Subcutaneous adipose tissue (tissue), 4 donors: ENCODE measurements around the gene BLTP3A. TPM values are rescaled to one million over a fixed set of nuclear protein-coding genes. Genes with fewer than 3 reads are reported as not detected.

Source experiments
- total RNA-seq, 4 donors: library from RNA; depleted of rRNA; stranded (reverse); fragments of >200 nt; gene quantifications; one replicate each; pipeline ENCODE4 v1.1.0, GENCODE V29; 2016
- TF ChIP-seq, protein P1 (sequence below): fragments of 450-650 bp; IDR thresholded peaks from one replicate; pipeline ENCODE4 v1.5.1; 2016; ENCODE audit warnings: low read depth, mild to moderate bottlenecking, control low read depth, antibody characterized with exemption, moderate library complexity

BLTP3A gene
- total RNA-seq, 4 donors from 2014 or later, result 12.1 to 21.7 (median 17.5) TPM

GRCh38 chr6:34757687-34758274 is 34.1 kb upstream of the BLTP3A start:
- TF ChIP-seq, protein P1, sequence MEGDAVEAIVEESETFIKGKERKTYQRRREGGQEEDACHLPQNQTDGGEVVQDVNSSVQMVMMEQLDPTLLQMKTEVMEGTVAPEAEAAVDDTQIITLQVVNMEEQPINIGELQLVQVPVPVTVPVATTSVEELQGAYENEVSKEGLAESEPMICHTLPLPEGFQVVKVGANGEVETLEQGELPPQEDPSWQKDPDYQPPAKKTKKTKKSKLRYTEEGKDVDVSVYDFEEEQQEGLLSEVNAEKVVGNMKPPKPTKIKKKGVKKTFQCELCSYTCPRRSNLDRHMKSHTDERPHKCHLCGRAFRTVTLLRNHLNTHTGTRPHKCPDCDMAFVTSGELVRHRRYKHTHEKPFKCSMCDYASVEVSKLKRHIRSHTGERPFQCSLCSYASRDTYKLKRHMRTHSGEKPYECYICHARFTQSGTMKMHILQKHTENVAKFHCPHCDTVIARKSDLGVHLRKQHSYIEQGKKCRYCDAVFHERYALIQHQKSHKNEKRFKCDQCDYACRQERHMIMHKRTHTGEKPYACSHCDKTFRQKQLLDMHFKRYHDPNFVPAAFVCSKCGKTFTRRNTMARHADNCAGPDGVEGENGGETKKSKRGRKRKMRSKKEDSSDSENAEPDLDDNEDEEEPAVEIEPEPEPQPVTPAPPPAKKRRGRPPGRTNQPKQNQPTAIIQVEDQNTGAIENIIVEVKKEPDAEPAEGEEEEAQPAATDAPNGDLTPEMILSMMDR, result no peak

GRCh38 chr6:34760108-34760507 is 31.8 kb upstream of the BLTP3A start:
- TF ChIP-seq, protein P1, result no peak

DNA sequence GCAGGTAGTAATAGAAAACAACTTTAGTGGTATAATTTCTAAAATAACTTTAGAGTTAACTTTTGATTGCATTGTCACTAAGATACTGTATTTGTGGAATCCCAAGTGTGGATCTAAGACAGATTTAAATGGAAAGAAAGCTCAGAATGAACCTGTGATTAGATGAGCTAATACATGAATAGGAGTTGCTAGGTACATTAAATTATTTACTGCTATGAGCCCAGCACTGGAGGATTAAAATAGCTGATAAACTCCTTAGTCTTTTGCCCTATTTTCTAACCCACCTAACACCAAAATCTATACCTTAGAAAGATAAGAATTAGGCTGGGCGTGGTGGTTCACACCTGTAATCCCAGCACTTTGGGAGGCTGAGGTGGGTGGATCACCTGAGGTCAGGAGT is 23.7 kb upstream of the BLTP3A start:
- TF ChIP-seq, protein P1, result no peak

- TF ChIP-seq, protein P1, result no peak
Observed at GRCh38 chr6:34771727-34772126, 20.2 kb upstream of the BLTP3A start.

DNA sequence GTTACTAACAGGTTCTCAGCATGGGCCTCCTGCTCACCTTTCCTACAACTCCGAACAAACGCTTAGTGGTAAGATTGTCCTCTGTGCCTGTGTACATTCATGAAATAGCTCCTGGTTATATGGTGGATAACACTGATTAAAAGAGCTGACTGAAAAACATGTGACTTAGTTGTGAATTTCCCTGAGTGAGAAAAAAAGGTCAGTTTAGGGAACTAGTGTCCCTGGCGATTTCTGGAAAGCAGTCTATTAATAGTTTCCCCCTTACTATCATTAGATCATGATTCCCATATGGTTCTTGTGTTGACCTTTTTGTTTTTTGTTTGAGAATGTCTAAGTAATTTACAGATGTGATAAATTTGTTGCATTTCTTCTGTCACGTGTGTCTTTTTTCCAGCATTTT is 18.9 kb upstream of the BLTP3A start:
- TF ChIP-seq, protein P1, result no peak

DNA sequence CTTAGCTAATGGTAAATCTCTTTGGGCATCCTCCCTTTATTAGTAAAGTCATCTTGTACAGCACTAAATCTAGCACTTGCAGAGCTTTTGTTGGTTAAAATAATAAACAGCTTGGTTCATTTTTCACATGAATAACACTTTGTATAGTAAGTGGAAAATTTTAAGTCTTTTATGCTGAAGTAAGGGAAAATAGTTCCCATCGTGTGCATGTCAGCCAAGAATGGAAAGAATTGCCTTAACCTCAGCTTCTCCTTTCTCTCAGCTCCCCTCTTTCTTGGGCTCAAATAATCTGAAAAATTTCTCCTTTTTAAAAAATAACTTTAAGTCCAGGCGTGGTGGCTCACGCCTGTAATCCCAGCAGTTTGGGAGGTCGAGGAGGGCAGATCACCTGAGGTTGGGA is 18.0 kb upstream of the BLTP3A start:
- TF ChIP-seq, protein P1, result no peak

DNA sequence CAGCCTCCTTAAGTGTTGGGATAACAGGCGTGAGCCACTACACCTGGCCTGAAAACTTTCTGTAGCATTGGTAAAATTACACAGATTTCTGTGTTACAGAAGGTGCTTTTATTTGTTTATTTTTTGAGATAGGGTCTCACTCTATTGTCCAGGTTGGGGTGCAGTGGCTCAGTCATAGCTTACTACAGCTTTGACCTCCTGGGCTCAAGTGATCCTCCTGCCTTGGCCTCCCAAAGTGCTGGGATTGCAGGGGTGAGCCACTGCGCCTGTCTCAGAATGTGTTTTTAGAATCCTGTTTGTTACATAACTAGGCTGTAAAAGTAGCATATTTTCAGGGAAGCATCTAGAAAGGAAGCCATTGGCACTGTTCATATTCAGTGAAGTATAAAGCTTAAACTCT is 16.9 kb upstream of the BLTP3A start:
- TF ChIP-seq, protein P1, result no peak
